Glomerular endothelial cell (primary cell): ENCODE results near the gene DENND1A. TPM values are rescaled to one million over a fixed set of nuclear protein-coding genes. Genes with fewer than 3 reads are reported as not detected.
"Not testable (repeated sequence)": the region's sequence is repeated elsewhere in the genome, so short reads cannot be mapped to it uniquely, and the experiment has no call there.

Experiments used
- DNase-seq: peaks from one replicate; pipeline ENCODE4 v3.0.0-alpha.2; 2011; ENCODE audit warnings: low read depth, low spot score; ENCODE audit errors: extremely low read depth
- total RNA-seq: library from RNA; depleted of rRNA; stranded (reverse); fragments of >200 nt; gene quantifications from 2 replicates; pipeline ENCODE4 v1.2.3, GENCODE V29; 2015

DENND1A gene
- total RNA-seq, 1 donor from 2014 or later = 18.1 TPM

DNA sequence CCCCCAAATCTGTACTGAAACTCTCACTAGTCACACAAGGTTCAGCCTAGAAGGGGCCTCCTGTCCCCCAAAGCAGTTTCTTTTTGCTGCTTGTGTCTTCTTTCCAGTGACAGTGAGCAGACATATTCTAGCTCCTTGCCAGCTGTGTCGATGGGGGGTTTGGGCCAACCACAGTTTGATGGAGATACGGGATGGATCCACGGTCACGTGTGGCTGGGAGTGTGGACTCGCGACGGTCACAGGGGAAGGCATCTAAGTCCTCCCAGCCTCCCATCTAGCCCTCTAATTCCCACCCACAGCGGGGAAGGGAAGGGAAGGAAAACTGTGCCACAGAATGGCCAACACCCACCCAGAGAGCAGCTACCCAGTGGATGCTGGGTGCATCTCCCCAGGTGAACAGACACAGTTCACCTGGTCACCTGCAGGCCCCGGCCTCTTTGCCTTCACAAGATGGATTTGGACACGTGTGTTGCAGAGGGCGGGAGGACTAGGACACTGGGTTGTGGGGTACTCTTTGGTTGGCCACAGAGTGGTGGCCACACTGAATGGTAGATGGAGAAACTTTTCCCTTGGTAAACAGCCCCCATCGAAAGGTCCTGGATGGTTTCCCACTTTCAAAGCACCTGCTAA, 519.5 kb downstream of the DENND1A start:
- DNase-seq = no peak

- DNase-seq = no peak
These were observed 521.3 kb downstream of the DENND1A start for GRCh38 chr9:123408313-123409262.

GRCh38 chr9:123407217-123407851, 522.6 kb downstream of the DENND1A start:
- DNase-seq = no peak

DNA sequence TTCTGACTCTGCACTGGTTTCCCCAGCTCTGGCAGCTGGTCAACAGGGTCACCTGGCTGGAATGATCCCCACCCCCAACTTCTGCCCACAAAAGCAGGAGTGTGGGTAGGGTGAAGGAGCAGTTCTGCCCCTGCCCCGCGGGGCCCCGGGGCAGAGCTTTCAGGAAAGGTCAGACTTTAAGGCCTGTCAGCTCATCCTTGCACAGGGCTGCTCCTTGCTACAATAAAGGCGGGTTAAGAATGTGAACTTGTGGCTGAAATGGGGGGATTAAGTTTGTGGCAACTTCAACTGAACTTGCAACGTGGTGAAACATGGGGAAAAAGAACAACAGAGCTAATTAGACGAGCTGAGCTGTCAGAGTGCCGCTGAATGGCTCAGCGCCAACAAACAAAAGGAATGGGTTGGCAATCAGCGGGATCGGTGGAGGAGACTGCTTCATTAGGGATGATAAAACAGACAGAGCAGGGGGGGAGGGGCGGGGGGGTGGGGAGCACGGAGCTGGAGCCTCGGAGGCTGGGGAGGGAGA, 523.2 kb downstream of the DENND1A start:
- DNase-seq = no peak

DNA sequence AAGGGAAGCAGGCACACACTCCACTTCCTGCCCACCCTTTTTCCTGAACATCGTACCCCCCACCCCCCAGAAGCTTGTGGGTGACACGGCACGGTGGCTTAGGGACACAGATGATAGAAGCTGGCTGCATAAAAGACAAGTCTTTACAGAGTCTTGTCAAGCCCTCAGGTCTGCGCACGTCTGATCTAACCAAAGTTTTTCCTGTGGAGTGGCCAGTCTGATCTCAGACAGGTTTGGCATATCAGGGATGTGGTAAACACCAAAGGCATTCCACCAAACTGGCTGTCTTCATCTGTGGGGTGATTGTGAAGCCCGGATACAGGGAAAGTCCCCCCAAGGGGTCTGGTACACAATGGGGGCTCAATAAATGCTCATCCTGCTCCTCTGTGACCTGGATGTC, 523.9 kb downstream of the DENND1A start:
- DNase-seq = no peak

GRCh38 chr9:123402981-123403509, 526.9 kb downstream of the DENND1A start:
- DNase-seq = no peak

DNA sequence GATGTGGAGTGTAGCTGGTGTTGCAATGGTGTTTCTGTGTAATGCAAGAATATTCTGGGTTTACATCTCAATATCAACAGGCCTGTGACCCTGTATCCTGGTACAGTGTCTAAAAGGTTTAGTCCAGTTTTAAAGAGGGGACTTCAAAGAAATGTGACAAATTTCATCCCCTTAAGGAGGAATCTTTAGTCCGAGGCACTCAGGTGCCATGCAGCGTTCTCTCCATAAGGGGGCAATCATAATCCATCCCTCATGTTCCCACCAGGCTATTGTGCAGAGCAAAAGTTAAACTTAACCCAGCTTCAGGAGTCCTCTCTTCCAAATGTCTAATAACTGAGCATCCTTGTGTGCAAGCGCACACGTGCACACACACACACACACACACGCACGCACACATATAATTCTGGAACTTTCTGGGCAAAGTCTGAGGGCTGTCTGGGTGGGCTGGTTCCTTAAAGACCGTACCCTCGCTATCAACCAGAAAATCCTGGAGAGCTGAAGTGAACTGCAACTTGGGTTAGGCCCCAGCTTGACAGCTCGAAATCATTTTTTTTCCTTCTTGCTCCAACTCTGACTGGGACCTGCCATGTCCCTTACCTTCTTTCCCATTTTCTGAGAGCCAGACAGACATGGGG, 527.9 kb downstream of the DENND1A start:
- peak; percentile 10 for DNase-seq

- DNase-seq = no peak
These were observed 528.9 kb downstream of the DENND1A start for GRCh38 chr9:123400926-123401503.

- no peak for DNase-seq
These were observed 530.0 kb downstream of the DENND1A start for GRCh38 chr9:123399803-123400378.

GRCh38 chr9:123398938-123399337, 531.0 kb downstream of the DENND1A start:
- not testable (repeated sequence) for DNase-seq

DNA sequence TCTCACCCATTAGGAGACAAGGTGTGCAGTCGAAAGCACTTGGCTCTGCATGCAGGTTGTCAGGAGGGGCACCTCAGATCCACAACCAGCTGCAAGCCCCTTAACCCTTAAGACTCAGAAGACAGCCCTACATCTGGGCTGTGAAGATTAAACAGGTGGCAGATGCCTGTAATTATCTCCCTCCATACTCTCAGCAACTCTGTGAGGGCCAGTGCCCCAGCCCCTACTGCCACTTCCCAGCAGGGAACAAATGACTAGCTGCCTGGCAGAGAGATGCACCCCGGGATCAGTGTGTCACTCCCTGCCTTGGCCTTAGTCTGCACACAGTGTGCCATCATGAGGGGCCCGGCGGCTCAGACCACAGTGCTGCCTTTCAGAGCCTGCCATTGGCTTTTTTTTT, 532.0 kb downstream of the DENND1A start:
- no peak for DNase-seq

DNA sequence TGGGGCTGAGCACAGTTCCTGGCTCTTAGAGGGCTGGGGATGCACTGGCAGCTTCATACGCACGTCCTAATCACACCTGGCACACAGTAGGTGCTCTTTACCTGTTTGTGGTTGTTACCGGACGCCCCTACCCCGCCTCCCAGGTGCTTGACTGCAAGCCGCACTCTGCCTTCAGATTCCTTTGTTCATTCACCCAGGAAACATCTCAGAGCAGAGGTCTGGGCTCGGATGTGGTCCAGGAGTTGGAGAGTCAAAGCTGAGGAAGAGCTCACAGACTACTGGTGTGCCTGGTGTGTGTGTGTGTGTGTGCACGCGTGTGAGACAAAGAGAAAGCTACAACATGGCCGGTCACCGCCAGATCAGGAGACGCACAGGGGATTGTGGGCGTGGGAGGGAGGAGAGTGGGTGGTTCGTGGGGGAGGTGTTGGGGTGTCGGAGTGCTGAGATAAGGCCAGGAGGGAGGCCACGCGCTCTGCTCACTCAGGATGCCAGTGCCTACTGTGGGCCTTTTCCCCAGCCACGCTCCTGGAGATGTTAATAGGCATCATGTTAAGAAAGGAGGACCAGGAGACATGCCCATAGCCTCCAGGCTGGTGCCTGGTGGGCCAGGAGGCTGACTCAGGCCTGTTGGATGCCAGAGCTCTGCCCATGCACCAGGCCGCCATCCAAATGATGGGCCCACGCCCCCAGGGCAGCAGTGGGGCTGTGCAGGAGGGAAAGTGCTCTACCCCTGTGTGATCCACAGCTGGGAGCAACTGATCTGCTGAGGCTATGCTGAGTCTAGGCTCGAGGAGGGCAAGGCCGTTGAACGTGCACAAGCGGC, 534.0 kb downstream of the DENND1A start:
- DNase-seq = no peak

DNA sequence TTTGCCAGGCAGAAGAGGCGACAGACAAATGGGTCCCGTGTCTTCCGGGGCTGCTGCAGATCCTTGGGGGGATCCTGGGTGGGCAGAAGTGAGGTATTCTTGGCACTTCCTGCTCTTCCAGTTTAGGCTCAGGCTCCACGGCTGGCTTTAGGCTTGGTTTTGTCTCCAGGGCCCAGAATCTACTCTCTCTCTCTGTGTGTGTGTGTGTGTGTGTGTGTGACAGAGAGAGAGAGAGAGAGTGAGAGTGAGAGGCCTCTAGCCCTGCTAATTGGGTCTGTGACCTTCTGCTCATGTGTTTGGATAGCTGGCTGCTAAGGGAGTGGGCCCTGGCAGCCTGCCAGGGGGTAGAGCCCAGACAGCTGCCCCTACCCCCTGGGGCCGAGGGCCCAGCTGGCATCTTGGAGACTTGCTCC, 534.6 kb downstream of the DENND1A start:
- DNase-seq = no peak

GRCh38 chr9:123394291-123395235, 535.4 kb downstream of the DENND1A start:
- DNase-seq = no peak

DNA sequence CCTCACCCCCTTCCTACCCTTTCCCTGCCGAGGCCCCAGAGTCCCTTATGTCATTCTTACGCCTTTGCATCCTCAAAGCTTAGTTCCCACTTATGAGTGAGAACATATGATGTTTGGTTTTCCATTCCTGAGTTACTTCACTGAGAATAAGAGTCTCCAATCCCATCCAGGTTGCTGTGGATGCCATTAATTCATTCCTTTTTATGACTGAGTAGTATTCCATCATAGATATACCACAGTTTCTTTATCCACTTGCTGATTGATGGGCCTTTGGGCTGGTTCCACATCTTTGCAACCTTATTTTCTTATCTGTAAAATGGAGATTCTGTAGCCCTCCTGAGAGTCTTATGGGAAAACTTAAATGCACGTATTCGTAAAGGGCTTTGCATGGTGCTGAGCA, 537.1 kb downstream of the DENND1A start:
- DNase-seq = no peak

- DNase-seq = no peak
These were observed 538.0 kb downstream of the DENND1A start for GRCh38 chr9:123391946-123392345.

GRCh38 chr9:123391233-123391632, 538.7 kb downstream of the DENND1A start:
- DNase-seq = no peak
